Activated naive CD4-positive, alpha-beta T cell treated with anti-CD3 and anti-CD28 coated beads, Interleukin-2, amount 50 U/mL, for 16 hours (primary cell): ENCODE results near the gene ROBO1.

ENCODE experiments used
- DNase-seq: peaks from one replicate; pipeline ENCODE4 v3.0.0-alpha.2; 2020

Gene ROBO1

DNA sequence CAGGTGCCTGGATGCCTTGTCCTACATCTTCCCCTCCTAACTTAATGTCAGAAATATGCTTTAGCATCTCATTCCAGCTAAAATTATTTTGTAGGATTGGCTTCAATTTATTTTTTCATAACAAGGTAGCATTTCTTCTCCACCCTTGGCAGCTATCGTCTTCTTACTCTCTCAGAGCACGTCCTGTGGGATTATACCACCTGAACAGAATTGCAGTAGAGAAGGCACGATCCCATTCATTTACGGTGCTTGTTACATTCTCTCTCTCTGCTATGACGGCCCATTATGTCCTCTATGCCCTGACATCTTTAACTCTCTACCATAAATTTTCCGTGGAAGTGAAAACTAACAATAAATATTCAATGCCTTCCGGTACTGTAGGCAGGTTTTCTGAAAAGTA is 103.3 kb downstream of the ROBO1 start:
- no peak for DNase-seq

GRCh38 chr3:79661896-79662295 is 105.9 kb downstream of the ROBO1 start:
- DNase-seq, result no peak

DNA sequence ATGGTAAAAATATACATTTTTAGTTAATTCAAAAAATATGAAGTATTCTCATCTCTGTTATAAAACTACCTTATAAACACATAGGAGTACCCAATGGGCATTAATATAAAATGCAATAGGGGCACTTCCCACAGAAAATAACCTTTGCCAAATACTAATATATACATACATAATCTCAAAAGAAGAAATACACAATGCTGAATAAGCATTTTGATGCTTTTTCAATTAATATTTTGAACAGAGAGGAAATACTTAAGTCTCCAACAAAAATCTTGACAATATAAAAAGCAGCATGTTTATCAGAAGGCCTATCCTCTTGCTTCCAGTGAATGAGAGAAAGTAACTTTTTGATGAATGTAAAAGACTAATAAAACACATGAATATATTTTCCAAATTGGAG is 110.7 kb downstream of the ROBO1 start:
- no peak for DNase-seq

GRCh38 chr3:79654019-79654418 is 113.8 kb downstream of the ROBO1 start:
- no peak for DNase-seq

DNA sequence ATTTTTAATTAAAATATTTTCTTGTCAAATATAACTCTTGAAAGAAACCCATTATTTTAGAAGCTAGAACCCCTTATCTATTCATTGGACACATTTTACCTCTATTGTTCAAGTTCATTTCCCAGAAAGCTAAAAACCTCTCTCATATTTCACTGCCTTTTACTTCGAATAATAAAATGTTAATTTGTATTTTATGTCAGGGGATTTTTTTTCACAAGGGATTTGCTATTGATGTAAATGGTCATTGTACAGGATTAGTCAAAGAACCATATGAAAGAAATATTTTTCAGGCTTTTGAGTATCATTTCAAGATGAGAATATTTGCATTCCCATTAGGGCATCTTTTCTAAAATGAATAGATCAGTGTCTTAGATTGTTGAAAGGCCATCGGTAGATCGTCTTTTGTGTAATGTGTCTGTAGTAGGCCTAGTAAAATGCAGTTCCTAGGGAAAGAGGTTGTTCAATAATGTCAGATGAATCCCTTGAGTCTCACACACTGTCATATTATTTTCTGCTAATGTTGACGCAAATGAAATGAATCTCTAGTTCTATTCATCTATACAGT is 114.5 kb downstream of the ROBO1 start:
- DNase-seq, result no peak

DNA sequence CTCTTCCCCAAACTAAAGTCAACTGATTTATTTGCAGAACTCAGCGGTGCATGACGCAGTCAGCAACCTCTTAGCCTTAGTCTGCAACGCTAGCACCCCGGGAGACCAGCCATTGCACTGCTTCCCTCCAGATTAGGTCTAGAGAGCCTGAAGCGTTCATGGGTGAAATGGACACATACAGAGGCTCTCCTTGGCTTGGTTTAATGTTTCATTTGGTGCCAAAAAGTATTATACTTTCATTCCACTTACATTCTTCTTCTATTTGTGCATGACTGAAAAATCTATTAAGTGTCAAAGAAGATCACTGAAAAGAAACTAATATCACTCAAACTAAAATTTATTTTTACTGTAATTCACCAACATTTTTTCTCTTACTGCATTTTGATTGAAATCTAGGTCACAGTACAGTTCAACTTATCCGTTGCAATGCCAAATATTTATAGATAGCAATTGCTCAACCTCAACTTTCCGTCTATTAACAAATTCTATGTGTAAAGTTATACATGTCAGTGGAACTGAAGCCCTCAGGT is 116.2 kb downstream of the ROBO1 start:
- DNase-seq, result no peak

GRCh38 chr3:79639855-79640254 is 127.9 kb downstream of the ROBO1 start:
- no peak for DNase-seq

- no peak for DNase-seq
Observed at GRCh38 chr3:79636372-79636771, 131.4 kb downstream of the ROBO1 start.

- DNase-seq, result no peak
Observed at GRCh38 chr3:79632842-79633241, 135.0 kb downstream of the ROBO1 start.

- no peak for DNase-seq
Observed at GRCh38 chr3:79618883-79619282, 148.9 kb downstream of the ROBO1 start.

GRCh38 chr3:79606414-79606813 is 161.4 kb downstream of the ROBO1 start:
- no peak for DNase-seq

GRCh38 chr3:79604681-79605080 is 163.1 kb downstream of the ROBO1 start:
- DNase-seq, result no peak

DNA sequence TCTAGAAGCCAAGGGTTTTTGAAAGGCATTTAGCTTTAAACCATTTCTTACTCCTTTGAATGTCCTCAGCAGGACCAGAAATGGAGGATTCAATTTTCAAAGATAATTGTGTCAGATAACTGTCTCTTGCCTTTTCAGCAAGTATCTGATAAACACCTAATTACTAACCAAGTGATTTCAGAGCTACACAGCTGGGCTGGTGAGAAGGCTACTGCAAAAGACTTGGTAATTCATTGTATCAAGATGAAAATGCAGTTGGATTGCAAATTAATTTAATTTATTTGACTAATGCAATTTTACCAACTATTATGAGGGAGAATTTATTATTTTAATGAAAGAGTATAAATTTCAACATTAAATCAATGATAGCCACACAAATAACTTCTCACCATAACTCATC is 165.4 kb downstream of the ROBO1 start:
- DNase-seq, result no peak

- no peak for DNase-seq
Observed at GRCh38 chr3:79598594-79598993, 169.2 kb downstream of the ROBO1 start.

GRCh38 chr3:79597709-79598108 is 170.1 kb downstream of the ROBO1 start:
- no peak for DNase-seq

GRCh38 chr3:79587150-79587549 is 180.6 kb downstream of the ROBO1 start:
- no peak for DNase-seq

DNA sequence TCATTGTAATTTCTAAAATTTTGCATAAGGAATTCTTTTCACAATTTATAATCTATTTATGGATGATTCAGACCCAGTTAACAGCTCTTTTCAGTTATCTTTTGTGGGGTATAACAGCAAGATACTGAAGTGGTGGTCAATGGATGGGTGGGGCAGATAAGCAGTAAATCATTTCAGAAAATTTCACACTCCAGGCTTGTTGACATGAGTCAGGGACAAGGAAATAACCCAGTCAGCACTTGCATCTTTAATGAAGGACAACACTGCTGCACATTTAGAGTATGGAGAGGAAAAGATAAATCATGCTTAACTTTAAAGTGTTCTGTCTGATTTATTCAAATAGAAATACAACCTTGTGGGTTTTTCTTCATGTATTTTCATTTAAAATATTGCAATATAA is 181.6 kb downstream of the ROBO1 start:
- no peak for DNase-seq

DNA sequence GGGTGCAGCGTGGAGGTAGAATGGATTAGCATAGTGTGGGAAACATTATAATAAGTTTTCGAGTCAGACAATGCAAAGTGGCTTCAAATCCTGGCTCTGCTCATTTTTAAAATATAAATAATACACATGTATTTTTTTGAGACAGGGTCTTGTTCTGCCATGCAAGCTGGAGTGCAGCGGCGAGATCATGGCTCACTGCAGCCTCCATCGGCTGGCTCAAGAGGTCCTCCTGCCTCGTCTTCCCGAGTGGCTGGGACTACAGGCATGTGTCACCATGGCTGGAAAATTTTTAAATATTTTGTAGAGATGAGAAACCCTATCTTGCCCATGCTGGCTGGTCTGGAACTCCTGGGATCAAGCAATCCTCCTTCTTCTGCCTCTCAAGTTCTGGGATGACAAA is 194.9 kb downstream of the ROBO1 start:
- DNase-seq, result no peak

GRCh38 chr3:79568938-79569337 is 198.9 kb downstream of the ROBO1 start:
- DNase-seq, result no peak

DNA sequence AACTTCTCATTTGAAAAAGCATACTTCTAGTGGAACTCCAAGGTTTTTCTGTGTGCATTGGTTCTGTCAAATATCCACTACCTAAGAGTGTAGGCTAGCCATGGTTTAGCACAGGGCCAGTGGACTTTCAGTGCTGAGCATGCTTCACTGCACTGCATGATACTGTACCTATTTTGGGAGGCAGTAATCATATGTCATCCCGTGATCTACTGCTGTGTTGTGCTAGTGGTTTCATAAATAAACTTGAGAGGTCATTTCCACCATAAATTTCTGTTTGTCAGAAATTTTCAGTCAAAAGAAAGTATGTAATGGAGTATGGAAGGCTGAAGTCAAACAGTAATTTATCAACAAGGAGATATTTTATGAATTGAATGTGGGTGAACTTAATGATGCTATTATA is 203.6 kb downstream of the ROBO1 start:
- no peak for DNase-seq

DNA sequence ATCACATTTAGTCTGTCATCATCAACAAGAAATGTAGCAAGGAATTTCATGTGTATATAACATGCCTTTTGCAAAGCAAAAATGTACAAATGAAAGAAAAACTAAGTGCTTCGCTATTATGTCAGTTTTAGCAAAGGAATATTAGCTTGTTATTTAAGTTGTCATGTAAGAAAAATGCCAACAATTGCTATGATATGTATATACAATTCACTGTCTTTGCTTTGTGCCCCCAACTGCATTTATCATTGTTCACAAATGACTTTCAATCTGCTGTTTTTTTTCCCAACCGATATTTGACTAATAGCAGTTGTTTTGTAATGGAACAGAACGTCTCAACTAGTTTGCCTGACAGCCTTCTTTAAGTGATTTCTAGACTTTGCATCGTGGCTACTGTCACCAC is 207.1 kb downstream of the ROBO1 start:
- no peak for DNase-seq

DNA sequence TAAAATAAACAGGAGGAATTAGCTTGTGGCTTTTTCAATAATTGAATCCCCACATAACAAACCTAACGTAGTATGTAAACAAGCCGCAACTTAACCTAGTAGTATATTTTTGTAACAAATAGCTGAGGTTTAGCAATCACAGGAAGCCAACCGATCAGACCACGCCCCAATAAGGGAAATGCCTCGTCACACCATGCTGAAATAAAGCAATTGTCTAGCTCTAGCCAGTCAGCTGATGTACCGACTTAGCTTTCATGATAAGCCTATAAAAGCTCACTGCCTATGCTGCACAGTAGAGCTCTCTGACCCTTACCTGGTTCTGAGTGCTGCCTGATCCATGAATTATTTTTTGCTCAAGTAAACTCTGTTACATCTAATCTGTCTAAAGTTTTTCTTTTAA is 208.9 kb downstream of the ROBO1 start:
- no peak for DNase-seq

- no peak for DNase-seq
Observed at GRCh38 chr3:79555655-79556054, 212.1 kb downstream of the ROBO1 start.

GRCh38 chr3:79551997-79552396 is 215.8 kb downstream of the ROBO1 start:
- DNase-seq, result no peak

- no peak for DNase-seq
Observed at GRCh38 chr3:79551321-79551892, 216.4 kb downstream of the ROBO1 start.
